MCF 10A (cell line): ENCODE measurements around the gene TNPO1. TPM values are rescaled to one million over a fixed set of nuclear protein-coding genes. Genes with fewer than 3 reads are reported as not detected.

Experiments used
- BruUV-seq: library from RNA; stranded (reverse); fragments of 400-500 nt; replicated peaks from 2 replicates; lab custom pipeline; 2021; lab: Mats Ljungman, UMichigan
- CTCF ChIA-PET: fragments of 300-600 bp; sonication (Branson Sonifier 250); formaldehyde crosslinking; extraction: SDS; loops from one replicate; lab custom pipeline; 2021; ENCODE audit warnings: antibody characterized with exemption, inconsistent platforms; lab: Yijun Ruan, JAX
- POLR2A ChIA-PET: fragments of 300-600, 350-650 bp; sonication (Branson Sonifier 250); formaldehyde crosslinking; extraction: SDS; loops from one replicate; lab custom pipeline; 2020; ENCODE audit warnings: antibody characterized with exemption, inconsistent platforms; lab: Yijun Ruan, JAX
- DNase-seq: peaks from one replicate; pipeline ENCODE4 v3.0.0-alpha.2; 2018; ENCODE audit not compliant: unreplicated experiment
- H3K27ac Mint-ChIP-seq: one replicate; pipeline ENCODE4 v1.8.0; 2022; ENCODE audit warnings: mild to moderate bottlenecking, low read depth, mixed read lengths; ENCODE audit not compliant: unreplicated experiment
- H3K27me3 Mint-ChIP-seq: one replicate; pipeline ENCODE4 v1.8.0; 2022; ENCODE audit warnings: mixed read lengths; ENCODE audit not compliant: insufficient read depth, unreplicated experiment
- H3K36me3 Mint-ChIP-seq: one replicate; pipeline ENCODE4 v1.8.0; 2022; ENCODE audit warnings: mild to moderate bottlenecking, moderate library complexity, mixed read lengths; ENCODE audit not compliant: insufficient read depth, unreplicated experiment
- H3K4me1 Mint-ChIP-seq: one replicate; pipeline ENCODE4 v1.8.0; 2022; ENCODE audit warnings: mixed read lengths; ENCODE audit not compliant: insufficient read depth, unreplicated experiment
- H3K4me3 Mint-ChIP-seq: one replicate; pipeline ENCODE4 v1.8.0; 2022; ENCODE audit warnings: mild to moderate bottlenecking, moderate library complexity, mixed read lengths; ENCODE audit not compliant: unreplicated experiment
- H3K9me3 Mint-ChIP-seq: one replicate; pipeline ENCODE4 v1.8.0; 2022; ENCODE audit warnings: mixed read lengths; ENCODE audit not compliant: unreplicated experiment
- intact Hi-C: fragments of 100-400 bp; cut with micrococcal nuclease; formaldehyde crosslinking; loops from 2 replicates; pipeline ENCODE4 v1.14.1; 2022
- total RNA-seq: library from RNA; stranded (reverse); gene quantifications from 2 replicates; pipeline ENCODE4 v1.2.3, GENCODE V29; 2022
- TF ChIP-seq, protein P1 (sequence below): fragments of 200-600 bp; IDR thresholded peaks from one replicate; pipeline ENCODE4 v1.8.0; 2022; ENCODE audit warnings: antibody characterized with exemption, mild to moderate bottlenecking; ENCODE audit not compliant: unreplicated experiment

Gene TNPO1
- total RNA-seq, 1 experiment from 2014 or later, result 167 TPM

DNA sequence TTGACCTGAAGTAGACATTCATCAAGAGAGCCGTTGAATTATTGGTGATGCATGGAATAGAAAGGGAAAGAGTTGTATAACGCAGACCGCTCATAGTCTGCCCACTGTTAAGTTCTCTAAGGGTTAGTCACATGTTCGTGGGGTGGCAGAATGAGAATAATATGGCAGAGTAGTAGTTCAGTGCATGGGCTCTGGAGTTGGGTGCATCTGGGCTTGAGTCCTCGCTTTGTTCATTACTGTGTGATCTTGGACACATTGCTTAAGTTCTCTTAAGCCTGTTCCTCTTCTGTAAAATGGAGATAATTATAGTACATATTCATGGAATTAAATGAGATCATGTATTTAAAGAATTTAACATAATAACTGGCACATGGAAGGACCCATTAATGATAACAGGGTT, 23.6 kb downstream of the TNPO1 start:
- TF ChIP-seq, protein P1, sequence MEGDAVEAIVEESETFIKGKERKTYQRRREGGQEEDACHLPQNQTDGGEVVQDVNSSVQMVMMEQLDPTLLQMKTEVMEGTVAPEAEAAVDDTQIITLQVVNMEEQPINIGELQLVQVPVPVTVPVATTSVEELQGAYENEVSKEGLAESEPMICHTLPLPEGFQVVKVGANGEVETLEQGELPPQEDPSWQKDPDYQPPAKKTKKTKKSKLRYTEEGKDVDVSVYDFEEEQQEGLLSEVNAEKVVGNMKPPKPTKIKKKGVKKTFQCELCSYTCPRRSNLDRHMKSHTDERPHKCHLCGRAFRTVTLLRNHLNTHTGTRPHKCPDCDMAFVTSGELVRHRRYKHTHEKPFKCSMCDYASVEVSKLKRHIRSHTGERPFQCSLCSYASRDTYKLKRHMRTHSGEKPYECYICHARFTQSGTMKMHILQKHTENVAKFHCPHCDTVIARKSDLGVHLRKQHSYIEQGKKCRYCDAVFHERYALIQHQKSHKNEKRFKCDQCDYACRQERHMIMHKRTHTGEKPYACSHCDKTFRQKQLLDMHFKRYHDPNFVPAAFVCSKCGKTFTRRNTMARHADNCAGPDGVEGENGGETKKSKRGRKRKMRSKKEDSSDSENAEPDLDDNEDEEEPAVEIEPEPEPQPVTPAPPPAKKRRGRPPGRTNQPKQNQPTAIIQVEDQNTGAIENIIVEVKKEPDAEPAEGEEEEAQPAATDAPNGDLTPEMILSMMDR, result no peak
- DNase-seq, result no peak
- intact Hi-C loops, result no loop called here
- Mint-ChIP-seq H3K36me3 (peaks cover 11% of the 10 kb centered on the region), H3K4me1 (peaks cover 62% of the 10 kb centered on the region), H3K9me3 (no peaks in the 10 kb centered on the region), H3K27ac (peak overlapping the region; percentile 51), H3K27me3 (no peaks in the 10 kb centered on the region), H3K4me3 (no peak overlapping the region)
- BruUV-seq, result no TSS peak
- POLR2A ChIA-PET, result interaction anchor here (0.8 to 3.7 kb wide), 5 partner anchors 9 to 461 kb away, joined by 3 to 34 read pairs (median 4); partner anchors contain the start of gene TNPO1
- CTCF ChIA-PET, result interaction anchor here (2.2 kb wide), 1 partner anchor 21 kb away, joined by 15 read pairs; no protein-coding TSS in a partner anchor

DNA sequence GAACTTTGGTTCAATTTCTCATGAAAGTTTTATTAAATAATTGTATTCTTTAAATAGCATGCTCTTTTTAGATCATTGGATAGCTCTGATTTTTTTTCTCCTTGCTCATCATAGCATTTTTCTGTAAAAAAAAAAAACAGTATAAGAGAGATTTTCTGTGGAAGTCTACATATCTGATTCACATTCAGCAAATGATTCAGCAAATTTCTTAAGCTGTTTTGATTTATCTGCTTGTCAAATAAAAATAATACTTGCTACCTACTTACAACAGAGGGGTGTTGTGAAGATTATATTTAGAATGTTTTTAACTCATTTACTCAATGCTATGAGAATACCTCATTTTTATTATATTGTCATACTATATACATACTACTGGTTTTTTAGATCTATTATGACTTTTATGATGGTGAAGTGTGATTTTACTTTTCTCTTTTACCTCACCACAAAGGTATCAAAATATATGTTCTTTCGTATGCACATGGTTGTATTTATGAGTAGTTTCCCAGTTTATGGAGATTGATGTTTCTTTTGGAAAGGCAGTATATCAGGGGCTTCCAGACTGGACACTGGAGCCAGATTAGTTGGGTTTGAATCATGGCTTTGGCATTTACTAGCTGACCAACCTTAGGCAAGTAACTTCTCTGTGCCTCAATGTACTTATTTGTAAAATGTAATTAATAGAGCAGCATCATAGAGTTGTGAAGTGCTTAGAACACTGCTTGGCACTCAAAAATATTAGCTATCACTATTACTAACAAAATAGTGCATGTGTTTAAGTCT, 25.5 kb downstream of the TNPO1 start:
- intact Hi-C loops, result no loop called here
- no peaks in the 10 kb centered on the region for H3K9me3 Mint-ChIP-seq
- peaks cover 70% of the 10 kb centered on the region for H3K4me1 Mint-ChIP-seq
- peaks cover 4% of the 10 kb centered on the region for H3K36me3 Mint-ChIP-seq
- H3K4me3 Mint-ChIP-seq, result no peak overlapping the region
- CTCF ChIA-PET, result interaction anchor here (0.6 to 2.2 kb wide), 5 partner anchors 23 to 533 kb away, joined by 3 to 15 read pairs (median 3); no protein-coding TSS in a partner anchor
- POLR2A ChIA-PET, result interaction anchor here (0.5 to 3.7 kb wide), 13 partner anchors 8 to 486 kb away, joined by 3 to 34 read pairs (median 4); partner anchors contain the start of gene TNPO1
- BruUV-seq, result no TSS peak
- H3K27me3 Mint-ChIP-seq, result no peaks in the 10 kb centered on the region
- peak overlapping the region; percentile 86 for H3K27ac Mint-ChIP-seq
- no peak for DNase-seq
- TF ChIP-seq, protein P1, result no peak

DNA sequence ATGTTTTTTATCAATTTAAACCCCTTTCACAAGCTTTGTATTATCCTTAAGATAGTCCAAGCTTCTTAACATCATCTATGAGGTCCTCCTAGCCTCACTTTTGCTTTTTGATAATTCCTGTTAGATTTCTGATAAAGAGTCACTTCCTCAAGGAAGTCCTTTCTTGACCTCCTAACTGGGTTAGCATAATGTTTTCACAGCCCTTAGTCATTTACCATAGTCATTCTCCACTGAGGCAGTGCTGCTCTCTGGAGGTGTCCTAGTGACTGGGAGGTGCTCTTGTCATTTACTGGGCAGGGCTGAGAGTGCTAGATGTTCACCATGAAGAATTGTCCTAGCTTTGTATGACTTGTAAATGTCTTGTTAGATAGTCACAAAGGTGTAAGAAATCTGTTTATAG, 26.4 kb downstream of the TNPO1 start:
- Mint-ChIP-seq H3K27ac (peak overlapping the region; percentile 86), H3K4me3 (no peak overlapping the region), H3K4me1 (peaks cover 66% of the 10 kb centered on the region), H3K36me3 (peaks cover 6% of the 10 kb centered on the region), H3K27me3 (no peaks in the 10 kb centered on the region), H3K9me3 (no peaks in the 10 kb centered on the region)
- intact Hi-C loops, result no loop called here
- BruUV-seq, result no TSS peak
- TF ChIP-seq, protein P1, result no peak
- ChIA-PET CTCF (interaction anchor here (0.9 to 1.2 kb wide), 3 partner anchors 26 to 534 kb away, joined by 3 read pairs; no protein-coding TSS in a partner anchor), POLR2A (interaction anchor here (0.7 to 3.7 kb wide), 11 partner anchors 9 to 486 kb away, joined by 3 to 34 read pairs (median 3); partner anchors contain the start of gene TNPO1)
- DNase-seq, result peak; percentile 60

- Mint-ChIP-seq H3K4me3 (no peak overlapping the region), H3K27me3 (no peaks in the 10 kb centered on the region), H3K27ac (peak overlapping the region; percentile 86), H3K4me1 (peaks cover 57% of the 10 kb centered on the region), H3K9me3 (no peaks in the 10 kb centered on the region), H3K36me3 (peaks cover 15% of the 10 kb centered on the region)
- ChIA-PET POLR2A (interaction anchor here (0.6 to 10.0 kb wide), 7 partner anchors 9 to 612 kb away, joined by 3 to 229 read pairs (median 4); partner anchors contain the start of genes MRPS27, PTCD2 and TNPO1), CTCF (interaction anchor here (1.3 kb wide), 1 partner anchor 27 kb away, joined by 3 read pairs; no protein-coding TSS in a partner anchor)
- intact Hi-C loops, result no loop called here
- no TSS peak for BruUV-seq
- TF ChIP-seq, protein P1, result no peak
- DNase-seq, result no peak
These were observed 27.8 kb downstream of the TNPO1 start for GRCh38 chr5:72844218-72844603.
